Measurements from ENCODE around the gene GEMIN5.
"Not testable (repeated sequence)": the region's sequence is repeated elsewhere in the genome, so short reads cannot be mapped to it uniquely, and the experiment has no call there.

The GEMIN5 gene

GRCh38 chr5:154937718-154938466, at the start of gene GEMIN5:
TSS of gene GEMIN5 (minus strand) at chr5:154938211. CDS start at chr5:154938133, 78 bp downstream.
- peak; percentile 37 for DNase-seq

- DNase-seq = no peak
These were observed 48.1 kb upstream of the GEMIN5 start for GRCh38 chr5:154986151-154986550.

- DNase-seq = no peak
These were observed 47.0 kb upstream of the GEMIN5 start for GRCh38 chr5:154984946-154985516.

- not testable (repeated sequence) for DNase-seq
These were observed 40.3 kb upstream of the GEMIN5 start for GRCh38 chr5:154978294-154978693.

- no peak for DNase-seq
These were observed 39.4 kb upstream of the GEMIN5 start for GRCh38 chr5:154977409-154977808.

GRCh38 chr5:154976082-154976481, 38.1 kb upstream of the GEMIN5 start:
- DNase-seq = not testable (repeated sequence)

GRCh38 chr5:154972476-154973080, 34.6 kb upstream of the GEMIN5 start:
- peak; percentile 26 for DNase-seq

GRCh38 chr5:154971501-154971900, 33.5 kb upstream of the GEMIN5 start:
- no peak for DNase-seq

GRCh38 chr5:154970759-154971158, 32.7 kb upstream of the GEMIN5 start:
- no peak for DNase-seq

GRCh38 chr5:154968953-154969352, 30.9 kb upstream of the GEMIN5 start:
- DNase-seq = no peak

- DNase-seq = peak; percentile 34
These were observed 29.5 kb upstream of the GEMIN5 start for GRCh38 chr5:154967421-154968024.

- DNase-seq = no peak
These were observed 28.9 kb upstream of the GEMIN5 start for GRCh38 chr5:154966874-154967273.

- no peak for DNase-seq
These were observed 28.2 kb upstream of the GEMIN5 start for GRCh38 chr5:154966081-154966841.

- DNase-seq = no peak
These were observed 24.5 kb upstream of the GEMIN5 start for GRCh38 chr5:154962494-154962893.

- no peak for DNase-seq
These were observed 18.7 kb upstream of the GEMIN5 start for GRCh38 chr5:154956712-154957111.

GRCh38 chr5:154949781-154950180, 11.8 kb upstream of the GEMIN5 start:
- DNase-seq = no peak

GRCh38 chr5:154948313-154948712, 10.3 kb upstream of the GEMIN5 start:
- no peak for DNase-seq

GRCh38 chr5:154947778-154948177, 9.8 kb upstream of the GEMIN5 start:
- DNase-seq = no peak

- peak; percentile 6 for DNase-seq
These were observed 7.8 kb upstream of the GEMIN5 start for GRCh38 chr5:154945695-154946301.

GRCh38 chr5:154944716-154945115, 6.7 kb upstream of the GEMIN5 start:
- no peak for DNase-seq

GRCh38 chr5:154943527-154943926, 5.5 kb upstream of the GEMIN5 start:
- DNase-seq = no peak
